IPS-18c (cell line): Measurements from ENCODE around the gene FAM234A.
"Not testable (repeated sequence)": the region's sequence is repeated elsewhere in the genome, so short reads cannot be mapped to it uniquely, and the experiment has no call there.

Source experiments
- H3K4me3 ChIP-seq: 2 replicates; pipeline ENCODE4 v1.7.0; 2013; ENCODE audit warnings: low read depth, mild to moderate bottlenecking, low read length, moderate library complexity; ENCODE audit not compliant: insufficient read depth
- H3K9me3 ChIP-seq: one replicate; pipeline ENCODE4 v1.6.1; 2013; ENCODE audit warnings: mild to moderate bottlenecking, low read length, moderate library complexity; ENCODE audit not compliant: control insufficient read depth, insufficient read depth

FAM234A gene

GRCh38 chr16:228151-228851, 6.3 kb upstream of the FAM234A start:
- no peaks in the 10 kb centered on the region for H3K9me3 ChIP-seq
- peak overlapping the region; percentile 89 for H3K4me3 ChIP-seq

- Histone ChIP-seq H3K9me3 (no peaks in the 10 kb centered on the region), H3K4me3 (peak within 1 kb of the TSS; percentile 89)
Measured at GRCh38 chr16:228852-229730, 5.5 kb upstream of the FAM234A start, which contains the start of gene LUC7L. LUC7L (minus strand) TSS chr16:229449; CDS start chr16:229339, 110 bp downstream.

- Histone ChIP-seq H3K4me3 (peak overlapping the region; percentile 89; the same call in 1 of the 2 replicates), H3K9me3 (no peaks in the 10 kb centered on the region)
Measured at GRCh38 chr16:229731-230281, 4.8 kb upstream of the FAM234A start.

GRCh38 chr16:230351-230750, 4.3 kb upstream of the FAM234A start:
- not testable (repeated sequence) for H3K4me3 ChIP-seq, H3K9me3 ChIP-seq

GRCh38 chr16:230949-231348, 3.7 kb upstream of the FAM234A start:
- H3K4me3 ChIP-seq: no peak overlapping the region
- no peaks in the 10 kb centered on the region for H3K9me3 ChIP-seq

- Histone ChIP-seq H3K4me3 (no peak overlapping the region), H3K9me3 (no peaks in the 10 kb centered on the region)
Measured at GRCh38 chr16:239948-240277, 5.3 kb downstream of the FAM234A start.

- Histone ChIP-seq H3K9me3 (no peaks in the 10 kb centered on the region), H3K4me3 (no peak overlapping the region)
Measured at GRCh38 chr16:240559-240958, 5.9 kb downstream of the FAM234A start.

GRCh38 chr16:242281-242680, 7.7 kb downstream of the FAM234A start:
- Histone ChIP-seq H3K9me3 (no peaks in the 10 kb centered on the region), H3K4me3 (no peak overlapping the region)

- Histone ChIP-seq H3K9me3 (no peaks in the 10 kb centered on the region), H3K4me3 (no peak overlapping the region)
Measured at GRCh38 chr16:243348-243747, 8.7 kb downstream of the FAM234A start.

GRCh38 chr16:245105-245504, 10.5 kb downstream of the FAM234A start:
- no peak overlapping the region for H3K4me3 ChIP-seq
- no peaks in the 10 kb centered on the region for H3K9me3 ChIP-seq

GRCh38 chr16:247027-247426, 12.4 kb downstream of the FAM234A start:
- Histone ChIP-seq H3K9me3 (no peaks in the 10 kb centered on the region), H3K4me3 (no peak overlapping the region)

GRCh38 chr16:249431-249830, 14.8 kb downstream of the FAM234A start:
- Histone ChIP-seq H3K4me3 (no peak overlapping the region), H3K9me3 (no peaks in the 10 kb centered on the region)

- no peaks in the 10 kb centered on the region for H3K9me3 ChIP-seq
- no peak overlapping the region for H3K4me3 ChIP-seq
Measured at GRCh38 chr16:252366-253337, 18.0 kb downstream of the FAM234A start.

GRCh38 chr16:253833-254232, 19.2 kb downstream of the FAM234A start:
- H3K9me3 ChIP-seq: no peaks in the 10 kb centered on the region
- no peak overlapping the region for H3K4me3 ChIP-seq

GRCh38 chr16:254461-254860, 19.8 kb downstream of the FAM234A start:
- Histone ChIP-seq H3K4me3 (no peak overlapping the region), H3K9me3 (no peaks in the 10 kb centered on the region)

- H3K4me3 ChIP-seq: no peak overlapping the region
- H3K9me3 ChIP-seq: no peaks in the 10 kb centered on the region
Measured at GRCh38 chr16:255183-255582, 20.6 kb downstream of the FAM234A start.

- H3K9me3 ChIP-seq, H3K4me3 ChIP-seq: not testable (repeated sequence)
Measured at GRCh38 chr16:258091-258490, 23.5 kb downstream of the FAM234A start.
